ENCODE data around the gene CD200R1L. TPM values are rescaled to one million over a fixed set of nuclear protein-coding genes. Genes with fewer than 3 reads are reported as not detected.

The CD200R1L gene
- total RNA-seq, 2 experiments from 2014 or later: not detected

GRCh38 chr3:112786881-112787579 is 59.6 kb downstream of the CD200R1L start:
- Histone ChIP-seq H3K27ac (ENCODE audit: low read depth, low read length, poor library complexity, severe bottlenecking) (no peak overlapping the region), H3K9me3 (ENCODE audit: low read length) (no peaks in the 10 kb centered on the region), H2AFZ (ENCODE audit: low read length) (no peak overlapping the region), H4K20me1 (ENCODE audit: insufficient read depth, low read length) (no peaks in the 10 kb centered on the region), H3K4me3 (ENCODE audit: low read depth, low read length, poor library complexity, severe bottlenecking) (no peak overlapping the region), H3K4me1 (ENCODE audit: insufficient read depth, low read length, poor library complexity, severe bottlenecking) (no peaks in the 10 kb centered on the region), H3K79me2 (ENCODE audit: insufficient read depth, low read depth, low read length) (no peaks in the 10 kb centered on the region), H3K36me3 (ENCODE audit: insufficient read depth, low read length) (no peaks in the 10 kb centered on the region), H3K9me2 (ENCODE audit: insufficient read depth, low read length) (no peaks in the 10 kb centered on the region), H3K4me2 (ENCODE audit: low read length) (no peak overlapping the region)
- intact Hi-C loops (cut with micrococcal nuclease; ENCODE audit: unreplicated experiment): no loop called here
- CTCF ChIA-PET (ENCODE audit: unreplicated experiment): no interaction called here
- POLR2A ChIA-PET: interaction anchor here (0.6 to 2.4 kb wide), 3 partner anchors 11 to 311 kb away, joined by 4 to 8 read pairs (median 6); no protein-coding TSS in a partner anchor
- TF ChIP-seq, protein P1, sequence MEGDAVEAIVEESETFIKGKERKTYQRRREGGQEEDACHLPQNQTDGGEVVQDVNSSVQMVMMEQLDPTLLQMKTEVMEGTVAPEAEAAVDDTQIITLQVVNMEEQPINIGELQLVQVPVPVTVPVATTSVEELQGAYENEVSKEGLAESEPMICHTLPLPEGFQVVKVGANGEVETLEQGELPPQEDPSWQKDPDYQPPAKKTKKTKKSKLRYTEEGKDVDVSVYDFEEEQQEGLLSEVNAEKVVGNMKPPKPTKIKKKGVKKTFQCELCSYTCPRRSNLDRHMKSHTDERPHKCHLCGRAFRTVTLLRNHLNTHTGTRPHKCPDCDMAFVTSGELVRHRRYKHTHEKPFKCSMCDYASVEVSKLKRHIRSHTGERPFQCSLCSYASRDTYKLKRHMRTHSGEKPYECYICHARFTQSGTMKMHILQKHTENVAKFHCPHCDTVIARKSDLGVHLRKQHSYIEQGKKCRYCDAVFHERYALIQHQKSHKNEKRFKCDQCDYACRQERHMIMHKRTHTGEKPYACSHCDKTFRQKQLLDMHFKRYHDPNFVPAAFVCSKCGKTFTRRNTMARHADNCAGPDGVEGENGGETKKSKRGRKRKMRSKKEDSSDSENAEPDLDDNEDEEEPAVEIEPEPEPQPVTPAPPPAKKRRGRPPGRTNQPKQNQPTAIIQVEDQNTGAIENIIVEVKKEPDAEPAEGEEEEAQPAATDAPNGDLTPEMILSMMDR (conservative IDR thresholded peaks at IDR 0.05; ENCODE audit: low read length): no peak
- TF ChIP-seq EZH2phosphoT487 (IDR thresholded peaks at IDR 0.05; ENCODE audit: borderline replicate concordance, low read depth, low read length): no peak
- no peak for DNase-seq (ENCODE audit: low spot score)
- no TSS peak for BruUV-seq (replicated peaks)

GRCh38 chr3:112786002-112786590 is 60.6 kb downstream of the CD200R1L start:
- no peak overlapping the region for H3K4me3 ChIP-seq (ENCODE audit: low read depth, low read length, poor library complexity, severe bottlenecking)
- no peaks in the 10 kb centered on the region for H3K36me3 ChIP-seq (ENCODE audit: insufficient read depth, low read length)
- intact Hi-C loops (cut with micrococcal nuclease; ENCODE audit: unreplicated experiment): no loop called here
- POLR2A ChIA-PET: interaction anchor here (1.1 to 2.4 kb wide), 3 partner anchors 8 to 15 kb away, joined by 3 to 8 read pairs (median 3); no protein-coding TSS in a partner anchor
- no peaks in the 10 kb centered on the region for H3K9me3 ChIP-seq (ENCODE audit: low read length)
- no peak for DNase-seq (ENCODE audit: low spot score)
- no peaks in the 10 kb centered on the region for H4K20me1 ChIP-seq (ENCODE audit: insufficient read depth, low read length)
- no peak overlapping the region for H2AFZ ChIP-seq (ENCODE audit: low read length)
- H3K4me1 ChIP-seq (ENCODE audit: insufficient read depth, low read length, poor library complexity, severe bottlenecking): no peaks in the 10 kb centered on the region
- no TSS peak for BruUV-seq (replicated peaks)
- H3K79me2 ChIP-seq (ENCODE audit: insufficient read depth, low read depth, low read length): no peaks in the 10 kb centered on the region
- CTCF ChIA-PET (ENCODE audit: unreplicated experiment): no interaction called here
- no peak overlapping the region for H3K27ac ChIP-seq (ENCODE audit: low read depth, low read length, poor library complexity, severe bottlenecking)
- no peaks in the 10 kb centered on the region for H3K9me2 ChIP-seq (ENCODE audit: insufficient read depth, low read length)
- no peak overlapping the region for H3K4me2 ChIP-seq (ENCODE audit: low read length)
- no peak for TF ChIP-seq EZH2phosphoT487 (IDR thresholded peaks at IDR 0.05; ENCODE audit: borderline replicate concordance, low read depth, low read length)
- TF ChIP-seq, protein P1 (conservative IDR thresholded peaks at IDR 0.05; ENCODE audit: low read length): no peak

All from OCI-LY7 (cell line).